Cardiac muscle cell (in vitro differentiated cells and primary cell): Measurements from ENCODE around the gene HERC5. TPM values are rescaled to one million over a fixed set of nuclear protein-coding genes. Genes with fewer than 3 reads are reported as not detected.
"Not testable (repeated sequence)": the region's sequence is repeated elsewhere in the genome, so short reads cannot be mapped to it uniquely, and the experiment has no call there.

Source experiments
- DNase-seq, 2 donors: peaks; one replicate each; pipeline versions ENCODE4 v3.0.0 to v3.0.0-alpha.2; 2010 to 2017; ENCODE audit warnings: low read depth in 1 of 2, low spot score in 1 of 2
- H3K27ac ChIP-seq: fragments of 200-600 bp; sonication (generic); 2 replicates; pipeline ENCODE4 v1.5.1; 2016
- H3K27me3 ChIP-seq: fragments of 200-600 bp; sonication (generic); 2 replicates; pipeline ENCODE4 v1.6.0; 2016; ENCODE audit warnings: control low read depth
- H3K36me3 ChIP-seq: fragments of 200-600 bp; sonication (generic); 2 replicates; pipeline ENCODE4 v1.5.1; 2016; ENCODE audit warnings: control low read depth
- H3K4me1 ChIP-seq: fragments of 200-600 bp; sonication (generic); 2 replicates; pipeline ENCODE4 v1.8.1; 2017; ENCODE audit warnings: low read depth, mild to moderate bottlenecking, mixed run types
- H3K4me3 ChIP-seq: fragments of 200-600 bp; sonication (generic); 2 replicates; pipeline ENCODE4 v1.5.1; 2016; ENCODE audit warnings: mild to moderate bottlenecking
- H3K9me3 ChIP-seq: fragments of 200-600 bp; sonication (generic); 2 replicates; pipeline ENCODE4 v1.5.1; 2017; ENCODE audit warnings: low read depth, mild to moderate bottlenecking, control low read depth
- CTCF ChIP-seq: IDR thresholded peaks from 2 replicates; pipeline ENCODE4 v1.5.1; 2012; ENCODE audit warnings: low read depth, mild to moderate bottlenecking, low read length
- polyA plus RNA-seq: library from polyadenylated mRNA; unstranded; fragments of >200 nt; fragmentation: Nextera tagmentation; extraction: Ambion mirVana; gene quantifications from 2 replicates; pipeline ENCODE4 v1.2.1, GENCODE V29; 2016
- total RNA-seq: library from RNA; depleted of rRNA; stranded (reverse); fragments of >200 nt; gene quantifications from 2 replicates; pipeline ENCODE4 v1.2.3, GENCODE V29; 2016

Gene HERC5
- total and polyA plus RNA-seq, 2 experiments from 2014 or later = 1.1 to 2.4 TPM

- no peak for TF ChIP-seq CTCF
- Histone ChIP-seq H3K4me1 (no peaks in the 10 kb centered on the region), H3K36me3 (no peaks in the 10 kb centered on the region), H3K27ac (no peak overlapping the region), H3K27me3 (no peaks in the 10 kb centered on the region), H3K4me3 (no peak overlapping the region), H3K9me3 (no peaks in the 10 kb centered on the region)
- DNase-seq = peak in 1 of 2 donors; percentile 1
These were observed 14.2 kb upstream of the HERC5 start for GRCh38 chr4:88442689-88443191.

- H3K9me3 ChIP-seq = no peaks in the 10 kb centered on the region
- no peak overlapping the region for H3K4me3 ChIP-seq
- H3K27me3 ChIP-seq = no peaks in the 10 kb centered on the region
- no peaks in the 10 kb centered on the region for H3K36me3 ChIP-seq
- H3K4me1 ChIP-seq = no peaks in the 10 kb centered on the region
- TF ChIP-seq CTCF = no peak
- no peak overlapping the region for H3K27ac ChIP-seq
- DNase-seq = no peak
These were observed 13.4 kb upstream of the HERC5 start for GRCh38 chr4:88443486-88443885.

- Histone ChIP-seq H3K36me3 (no peaks in the 10 kb centered on the region), H3K27ac (no peak overlapping the region), H3K9me3 (no peaks in the 10 kb centered on the region), H3K27me3 (no peaks in the 10 kb centered on the region), H3K4me1 (no peaks in the 10 kb centered on the region), H3K4me3 (no peak overlapping the region)
- TF ChIP-seq CTCF = no peak
- DNase-seq = no peak
These were observed 11.7 kb upstream of the HERC5 start for GRCh38 chr4:88445252-88445651.

- no peak for TF ChIP-seq CTCF
These were observed 10.8 kb upstream of the HERC5 start for GRCh38 chr4:88446124-88446523.

GRCh38 chr4:88447371-88448095 lies 9.4 kb upstream of the HERC5 start:
- no peaks in the 10 kb centered on the region for H3K27me3 ChIP-seq
- no peaks in the 10 kb centered on the region for H3K9me3 ChIP-seq
- TF ChIP-seq CTCF = no peak
- peak overlapping the region; percentile 65 for H3K27ac ChIP-seq
- no peaks in the 10 kb centered on the region for H3K36me3 ChIP-seq
- no peaks in the 10 kb centered on the region for H3K4me1 ChIP-seq
- H3K4me3 ChIP-seq = no peak overlapping the region
- DNase-seq = no peak

More at GRCh38 chr4:88446124-88446523, 10.8 kb upstream of the HERC5 start:
- H3K36me3 ChIP-seq = no peaks in the 10 kb centered on the region
- H3K27ac ChIP-seq = no peak overlapping the region
- peak in 1 of 2 donors; percentile 44 for DNase-seq
- no peaks in the 10 kb centered on the region for H3K9me3 ChIP-seq
- no peak overlapping the region for H3K4me3 ChIP-seq
- no peaks in the 10 kb centered on the region for H3K27me3 ChIP-seq
- no peaks in the 10 kb centered on the region for H3K4me1 ChIP-seq

- not testable (repeated sequence) for H3K4me1 ChIP-seq, H3K27me3 ChIP-seq, H3K4me3 ChIP-seq, H3K36me3 ChIP-seq, DNase-seq, H3K9me3 ChIP-seq
- H3K27ac ChIP-seq = peak overlapping the region; percentile 65
These were observed 8.6 kb upstream of the HERC5 start for GRCh38 chr4:88448211-88448765.
